Measurements from ENCODE around the gene GTPBP1.
A peak's percentile ranks its signal among the peaks of the same experiment; 100 is the strongest.

The GTPBP1 gene

GRCh38 chr22:38704654-38705234, 1.0 kb upstream of the GTPBP1 start:
- DNase-seq, result no peak

GRCh38 chr22:38706101-38706900, 557 bp downstream of the GTPBP1 start:
- DNase-seq, result peak; percentile 19

DNA sequence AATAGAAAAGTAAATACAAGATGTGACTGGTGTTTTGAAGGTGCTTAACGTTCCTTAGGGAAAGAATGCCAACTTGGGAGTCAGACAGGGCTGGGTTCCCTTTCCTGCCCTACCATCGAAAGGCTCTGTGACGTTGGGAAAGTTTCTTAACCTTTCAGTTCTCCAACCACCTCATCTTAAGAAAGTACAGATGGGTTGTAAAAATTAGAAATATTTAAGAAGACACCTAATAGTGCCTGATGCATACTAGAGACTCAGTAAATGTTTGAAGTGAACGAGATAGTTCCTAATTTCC, 1.1 kb downstream of the GTPBP1 start:
- DNase-seq, result no peak

DNA sequence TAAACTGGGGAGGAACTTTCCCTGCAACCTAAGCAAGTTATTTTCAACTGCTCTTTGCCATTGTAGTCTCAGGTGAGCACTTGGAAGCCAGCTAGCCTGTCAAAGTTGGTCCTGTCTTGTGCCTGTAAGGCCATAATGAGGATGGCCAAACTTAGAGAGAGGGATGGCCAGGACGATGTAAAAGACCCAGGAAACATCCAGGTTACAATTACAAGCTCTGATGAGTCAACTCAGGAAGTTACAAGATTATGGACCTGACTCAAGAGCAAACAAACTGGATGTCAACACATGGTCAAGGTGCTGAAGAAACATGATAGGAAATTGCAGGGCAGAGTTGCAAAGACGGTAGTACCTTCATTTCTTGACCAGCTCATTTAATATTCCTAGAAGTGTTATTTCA, 1.6 kb downstream of the GTPBP1 start:
- DNase-seq, result no peak

GRCh38 chr22:38707984-38708383, 2.2 kb downstream of the GTPBP1 start:
- no peak for DNase-seq

GRCh38 chr22:38709306-38709705, 3.6 kb downstream of the GTPBP1 start:
- no peak for DNase-seq

GRCh38 chr22:38710351-38710750, 4.6 kb downstream of the GTPBP1 start:
- no peak for DNase-seq

- DNase-seq, result no peak
These were observed 5.1 kb downstream of the GTPBP1 start for GRCh38 chr22:38710866-38711265.

- no peak for DNase-seq
These were observed 6.9 kb downstream of the GTPBP1 start for GRCh38 chr22:38712486-38713207.

DNA sequence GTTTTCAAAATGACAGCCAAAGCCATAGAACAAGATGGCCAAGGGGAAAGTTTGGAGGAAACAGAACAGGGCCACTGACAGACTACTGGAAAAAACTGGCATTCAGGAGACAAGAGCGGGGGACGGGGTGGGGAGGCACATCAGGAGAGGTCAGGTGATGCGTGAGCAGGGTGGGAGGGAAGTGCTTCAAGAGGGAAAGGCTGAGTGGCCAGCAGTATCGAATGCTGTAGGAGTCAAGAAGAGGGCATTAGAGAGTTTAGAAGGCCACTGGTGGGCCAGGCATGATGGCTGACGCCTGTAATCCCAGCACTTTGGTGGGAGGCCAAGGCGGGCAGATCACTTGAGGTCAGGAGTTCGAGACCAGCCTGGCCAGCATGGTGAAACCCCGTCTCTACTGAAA, 8.2 kb downstream of the GTPBP1 start:
- DNase-seq, result no peak

DNA sequence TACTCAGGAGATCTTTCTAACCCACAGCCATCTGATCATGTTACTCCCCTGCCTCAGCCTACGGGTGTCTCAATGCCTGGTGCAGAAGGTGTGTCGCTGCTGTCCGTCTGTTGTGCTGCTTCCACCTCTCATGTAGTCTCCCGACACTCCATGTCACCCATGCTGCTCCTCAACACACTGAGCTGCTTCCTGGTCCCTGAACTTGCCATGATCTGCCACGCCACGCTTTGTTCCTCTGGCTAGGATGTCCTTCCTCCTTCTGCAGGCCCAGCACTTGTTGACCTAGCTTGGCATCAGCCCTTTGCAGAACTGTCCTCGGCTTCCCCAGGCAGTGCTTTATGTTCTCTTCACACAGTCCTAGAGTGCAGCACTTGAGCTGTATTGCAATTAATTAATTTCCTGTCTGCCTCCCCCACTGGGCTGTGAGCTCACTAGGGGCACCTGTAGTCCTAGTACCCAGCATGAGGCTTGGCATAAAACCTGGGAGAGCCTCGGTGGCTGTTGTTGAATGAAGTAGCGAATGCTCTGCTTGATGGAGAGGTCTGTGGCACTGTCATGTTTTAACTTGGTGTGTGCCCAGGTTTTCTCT, 9.5 kb downstream of the GTPBP1 start:
- DNase-seq, result no peak

GRCh38 chr22:38715852-38716251, 10.1 kb downstream of the GTPBP1 start:
- DNase-seq, result no peak

GRCh38 chr22:38716271-38716670, 10.5 kb downstream of the GTPBP1 start:
- DNase-seq, result no peak

- DNase-seq, result no peak
These were observed 11.1 kb downstream of the GTPBP1 start for GRCh38 chr22:38716826-38717225.

DNA sequence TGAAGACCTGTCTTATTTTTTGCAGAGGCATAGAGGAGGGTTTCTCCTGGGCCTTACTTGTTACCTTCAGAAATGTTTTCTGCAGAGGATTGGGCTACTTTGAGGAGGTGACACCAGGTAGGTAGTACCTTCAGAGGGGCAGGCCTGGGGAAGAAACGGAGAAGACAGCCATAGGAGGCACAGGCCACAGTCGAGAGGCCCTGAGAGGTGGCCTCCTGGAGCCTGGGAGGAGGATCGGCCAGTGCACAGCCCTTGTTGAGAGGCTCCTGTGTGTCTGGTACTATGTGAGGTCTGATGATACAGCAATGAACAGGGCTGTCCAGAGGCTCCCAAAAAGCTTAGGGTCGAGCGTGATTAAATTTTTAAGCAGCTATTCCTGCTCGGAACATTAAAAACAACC, 11.5 kb downstream of the GTPBP1 start:
- DNase-seq, result no peak

DNA sequence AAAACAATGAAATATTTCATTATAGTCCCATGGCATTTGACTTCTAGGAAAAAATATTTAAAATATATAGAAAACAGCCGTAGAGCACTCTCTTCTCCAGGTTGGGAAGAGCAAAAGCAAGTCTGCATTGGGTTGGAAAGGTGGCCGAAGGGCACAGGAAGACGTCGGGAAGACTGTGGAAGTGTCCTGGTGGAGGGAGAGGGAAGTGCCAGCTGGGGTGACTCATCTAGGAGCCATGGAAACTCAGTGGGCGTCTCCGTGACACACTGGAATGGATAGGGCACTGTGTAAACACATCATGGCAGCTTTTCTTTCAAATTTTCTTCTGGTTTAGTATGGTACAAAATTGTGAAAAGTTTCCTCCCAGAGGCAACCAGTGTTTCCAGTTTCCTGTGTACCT, 12.7 kb downstream of the GTPBP1 start:
- DNase-seq, result no peak

DNA sequence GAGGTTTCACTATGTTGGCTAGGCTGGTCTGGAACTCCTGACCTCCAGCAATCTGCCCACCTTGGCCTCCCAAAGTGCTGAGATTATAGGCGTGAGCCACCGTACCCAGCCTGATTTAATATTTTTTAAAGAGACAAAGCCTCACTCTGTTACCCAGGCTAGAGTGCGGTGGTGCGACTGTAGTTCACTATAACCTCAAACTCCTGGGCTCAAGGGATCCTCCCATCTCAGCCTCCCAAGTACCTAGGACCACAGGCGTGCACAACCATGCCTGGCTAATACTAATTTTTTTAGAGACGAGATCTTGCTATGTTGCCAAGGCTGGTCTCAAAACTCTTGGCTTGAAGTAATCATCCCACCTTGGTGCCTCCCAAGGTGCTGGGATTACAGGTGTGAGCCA, 13.5 kb downstream of the GTPBP1 start:
- DNase-seq, result no peak

DNA sequence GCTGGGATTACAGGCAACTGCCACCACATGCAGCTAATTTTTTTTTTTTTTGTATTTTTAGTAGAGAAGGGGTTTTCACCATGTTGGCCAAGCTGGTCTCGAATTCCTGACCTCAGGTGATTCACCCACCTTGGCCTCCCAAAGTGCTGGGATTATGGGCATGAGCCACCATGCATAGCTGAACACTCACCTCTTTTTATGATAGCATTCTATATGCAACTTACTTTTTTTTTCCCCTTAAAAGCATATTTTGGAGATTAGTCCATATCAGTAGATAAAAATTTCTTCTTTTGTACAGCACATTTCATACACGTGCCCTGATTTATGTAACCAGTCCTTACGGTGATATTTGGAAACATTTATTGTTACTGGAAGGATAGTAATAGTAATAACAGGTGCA, 14.6 kb downstream of the GTPBP1 start:
- DNase-seq, result no peak

DNA sequence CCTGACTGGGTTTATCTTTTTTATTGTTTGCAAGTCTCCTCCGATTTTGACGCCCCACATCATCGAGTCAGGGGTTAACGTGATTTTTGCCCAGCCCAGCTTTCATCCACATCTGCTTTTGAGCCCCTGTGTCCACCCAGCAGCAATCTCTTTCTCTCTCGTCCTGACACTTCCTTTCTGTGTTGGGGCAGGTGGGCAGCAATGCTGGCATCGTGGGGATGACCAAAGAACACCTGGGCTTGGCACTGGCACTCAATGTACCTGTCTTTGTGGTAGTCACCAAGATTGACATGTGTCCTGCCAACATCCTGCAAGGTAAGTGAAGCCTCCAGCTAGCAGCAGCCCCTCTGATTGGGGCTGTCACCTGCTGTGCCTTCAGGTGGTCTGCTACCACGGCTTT, 15.8 kb downstream of the GTPBP1 start:
- no peak for DNase-seq

DNA sequence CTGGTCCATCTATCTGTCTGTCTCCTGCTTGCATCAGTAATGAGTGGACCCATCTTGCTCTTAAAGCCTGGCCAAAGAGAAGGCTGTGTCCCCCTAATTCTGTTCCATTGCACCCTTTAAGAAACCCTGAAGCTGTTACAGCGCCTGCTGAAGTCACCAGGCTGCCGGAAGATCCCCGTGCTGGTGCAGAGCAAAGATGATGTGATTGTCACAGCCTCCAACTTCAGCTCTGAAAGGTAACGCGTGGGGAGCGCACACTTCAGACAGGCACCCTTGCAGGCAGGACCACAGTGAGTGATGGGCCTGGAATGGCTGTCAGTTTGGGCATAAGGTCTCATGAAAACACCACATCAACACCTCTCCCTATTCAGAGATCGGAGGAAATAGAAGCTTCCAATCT, 18.4 kb downstream of the GTPBP1 start:
- DNase-seq, result no peak

GRCh38 chr22:38724926-38725571, 19.3 kb downstream of the GTPBP1 start:
- DNase-seq, result no peak

- DNase-seq, result no peak
These were observed 20.3 kb downstream of the GTPBP1 start for GRCh38 chr22:38725900-38726655.

DNA sequence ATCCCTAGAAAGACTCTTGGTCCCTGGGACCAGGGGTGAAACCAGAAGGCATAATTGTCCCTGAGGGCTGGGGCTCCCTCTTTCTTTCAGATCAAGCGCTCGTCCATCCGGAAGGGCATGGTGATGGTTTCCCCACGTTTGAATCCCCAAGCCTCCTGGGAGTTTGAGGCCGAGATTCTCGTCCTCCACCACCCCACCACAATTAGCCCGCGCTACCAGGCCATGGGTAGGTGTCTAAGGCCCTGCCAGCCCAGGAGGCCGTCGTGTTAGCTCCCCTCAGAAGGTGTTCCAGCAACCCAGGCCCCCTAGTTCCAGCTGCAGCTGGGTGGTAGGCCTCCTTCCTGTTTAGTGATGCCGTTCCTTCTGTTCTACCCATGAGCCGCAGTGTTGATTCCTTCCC, 21.4 kb downstream of the GTPBP1 start:
- DNase-seq, result no peak

Measured in activated CD4-positive, alpha-beta T cell treated with anti-CD3 and anti-CD28 coated beads, Interleukin-2, amount 50 U/mL, for 1 hour (primary cell).